Endothelial cell of umbilical vein (primary cell): ENCODE measurements around the gene BEAN1. TPM values are rescaled to one million over a fixed set of nuclear protein-coding genes. Genes with fewer than 3 reads are reported as not detected.

ENCODE experiments used
- BruUV-seq: library from RNA; stranded (reverse); fragments of 400-500 nt; replicated peaks from 2 replicates; lab custom pipeline; 2021; lab: Mats Ljungman, UMichigan
- CTCF ChIA-PET: fragments of 300-600, 350-600 bp; sonication (Branson Sonifier 250); formaldehyde crosslinking; loops from one replicate; lab custom pipeline; 2021; ENCODE audit warnings: antibody characterized with exemption, inconsistent platforms; lab: Charles Lee
- POLR2A ChIA-PET: fragments of 300-600, 350-600 bp; sonication (Branson Sonifier 250); formaldehyde crosslinking; loops from one replicate; lab custom pipeline; 2021; ENCODE audit warnings: antibody characterized with exemption, inconsistent platforms; lab: Charles Lee
- DNase-seq: peaks from one replicate; pipeline ENCODE4 v3.0.0-alpha.2; 2011; ENCODE audit warnings: low read depth, low spot score
- FAIRE-seq: peaks from 2 replicates; lab custom pipeline; 2011; peaks lifted over from hg19 to GRCh38; lab: Jason Lieb, UNC
- H2AFZ ChIP-seq: 2 replicates; pipeline ENCODE4 v1.6.0; 2012; ENCODE audit warnings: low read depth, low read length, control low read depth, inconsistent platforms
- H3K27ac ChIP-seq: 2 replicates; pipeline ENCODE4 v1.5.1; 2011; ENCODE audit warnings: low read depth, mild to moderate bottlenecking, control low read depth, low read length, moderate library complexity; ENCODE audit not compliant: insufficient read depth
- H3K27me3 ChIP-seq, 2 experiments: 2 replicates each; pipeline versions ENCODE4 v1.6.0 to v1.6.1; 2011; ENCODE audit warnings: low read length in 2 of 2, mixed read lengths in 1 of 2; ENCODE audit not compliant: control insufficient read depth in 2 of 2, insufficient read depth in 2 of 2
- H3K36me3 ChIP-seq, 2 experiments: 2 replicates in 1 of 2; 3 replicates in 1 of 2; pipeline ENCODE4 v1.5.1; 2011; ENCODE audit warnings: low read length in 2 of 2, mild to moderate bottlenecking in 1 of 2, moderate library complexity in 1 of 2; ENCODE audit not compliant: control insufficient read depth in 2 of 2, insufficient read depth in 2 of 2; ENCODE audit errors: extremely low read depth in 1 of 2
- H3K4me1 ChIP-seq: 3 replicates; pipeline ENCODE4 v1.5.1; 2011; ENCODE audit warnings: mild to moderate bottlenecking, low read length; ENCODE audit not compliant: control insufficient read depth, insufficient read depth; ENCODE audit errors: extremely low read depth
- H3K4me2 ChIP-seq: 2 replicates; pipeline ENCODE4 v1.6.1; 2011; ENCODE audit warnings: low read length, control low read depth, mixed read lengths; ENCODE audit not compliant: insufficient read depth
- H3K4me3 ChIP-seq, 3 experiments: fragments of 200-600 bp in 1 of 3; sonication (generic), shearing (Covaris generic) in 1 of 3; replicated peaks in 1 of 3; 2 replicates each; pipeline ENCODE4 v1.5.1; 2011 to 2016; ENCODE audit warnings: control low read depth in 3 of 3, low read length in 3 of 3, mild to moderate bottlenecking in 2 of 3, inconsistent platforms in 1 of 3, low read depth in 1 of 3, moderate library complexity in 1 of 3; ENCODE audit not compliant: insufficient read depth in 1 of 3
- H3K79me2 ChIP-seq: 2 replicates; pipeline ENCODE4 v1.6.0; 2012; ENCODE audit warnings: low read length, inconsistent platforms; ENCODE audit not compliant: control insufficient read depth, insufficient read depth
- H3K9ac ChIP-seq: replicated peaks from 2 replicates; pipeline ENCODE3; 2011; ENCODE audit warnings: low read length, control low read depth; ENCODE audit not compliant: insufficient read depth; ENCODE audit errors: extremely low read depth
- H3K9me1 ChIP-seq: replicated peaks from 3 replicates; pipeline ENCODE4 v1.6.0; 2011; ENCODE audit warnings: mild to moderate bottlenecking, low read length; ENCODE audit not compliant: control insufficient read depth, insufficient read depth; ENCODE audit errors: extremely low read depth
- H3K9me3 ChIP-seq: replicated peaks from 2 replicates; pipeline ENCODE4 v1.5.1; 2012; ENCODE audit warnings: low read length, inconsistent platforms; ENCODE audit not compliant: control insufficient read depth, insufficient read depth
- H4K20me1 ChIP-seq: replicated peaks from 2 replicates; pipeline ENCODE3; 2011; ENCODE audit warnings: mild to moderate bottlenecking, low read length; ENCODE audit not compliant: control insufficient read depth, insufficient read depth; ENCODE audit errors: extremely low read depth
- EZH2 ChIP-seq: IDR thresholded peaks from 2 replicates; pipeline ENCODE4 v1.6.1; 2012; ENCODE audit warnings: borderline replicate concordance, low read depth, mild to moderate bottlenecking, moderate library complexity, low read length, inconsistent platforms; ENCODE audit not compliant: severe bottlenecking
- FOS ChIP-seq: IDR thresholded peaks from 2 replicates; pipeline ENCODE4 v1.6.1; 2011; ENCODE audit warnings: mild to moderate bottlenecking, low read length, moderate library complexity, borderline replicate concordance; ENCODE audit not compliant: insufficient read depth
- GATA2 ChIP-seq: IDR thresholded peaks from 2 replicates; pipeline ENCODE4 v1.7.0; 2011; ENCODE audit warnings: low read depth, mild to moderate bottlenecking, moderate library complexity, mixed read lengths, low read length; ENCODE audit not compliant: insufficient read length, insufficient read depth
- JUN ChIP-seq: IDR thresholded peaks from 2 replicates; pipeline ENCODE4 v1.6.1; 2011; ENCODE audit warnings: borderline replicate concordance, low read depth; ENCODE audit not compliant: insufficient read length, insufficient read depth
- MYC ChIP-seq: IDR thresholded peaks from one replicate; pipeline ENCODE4 v1.6.1; 2011; ENCODE audit warnings: mild to moderate bottlenecking, low read depth, low read length
- POLR2A ChIP-seq: IDR thresholded peaks from 2 replicates; pipeline ENCODE4 v1.6.1; 2012; ENCODE audit warnings: low read depth, mild to moderate bottlenecking, control low read depth, low read length
- POLR2AphosphoS5 ChIP-seq: IDR thresholded peaks from 2 replicates; pipeline ENCODE4 v1.6.1; 2012; ENCODE audit warnings: low read depth, mild to moderate bottlenecking, control low read depth, low read length, moderate library complexity; ENCODE audit not compliant: insufficient read depth
- dilution Hi-C: fragments of 300-500 bp; cut with MboI; formaldehyde crosslinking; loops from one replicate; pipeline ENCODE4 v1.15.0; 2019; ENCODE audit warnings: low sequenced_read_pairs; ENCODE audit not compliant: extremely low pct_ligation_motif_present
- intact Hi-C: fragments of 100-400 bp; cut with micrococcal nuclease; formaldehyde crosslinking; loops from one replicate; pipeline ENCODE4 v1.10.0; 2022
- polyA plus RNA-seq, 4 experiments: library from polyadenylated mRNA; depleted of rRNA in 3 of 4; stranded (reverse) in 3 of 4; unstranded in 1 of 4; fragments of >200 nt; gene quantifications; 2 replicates each; pipeline versions ENCODE4 v1.2.1 to v1.2.3, GENCODE V29; 2011 to 2012; ENCODE audit warnings: missing spikeins in 1 of 4
- total RNA-seq: library from RNA; stranded (reverse); gene quantifications from 2 replicates; pipeline ENCODE4 v1.2.3, GENCODE V29; 2021
- TF ChIP-seq, protein P1 (sequence below): IDR thresholded peaks from 2 replicates; pipeline ENCODE4 v1.6.1; 2011; ENCODE audit not compliant: insufficient read depth, insufficient read length
- TF ChIP-seq, protein P2 (sequence below), 2 donors: IDR thresholded peaks; 1 replicate in 1 of 2; 2 replicates in 1 of 2; pipeline ENCODE4 v1.5.1; 2011; ENCODE audit warnings: low read length in 2 of 2, mild to moderate bottlenecking in 2 of 2, moderate library complexity in 2 of 2, control low read depth in 1 of 2, inconsistent platforms in 1 of 2, low read depth in 1 of 2; ENCODE audit not compliant: insufficient read depth in 1 of 2; ENCODE audit errors: extremely low read depth in 1 of 2

BEAN1 gene
- total and polyA plus RNA-seq, 2 donors (not counting 3 experiments of a cell fraction or from before 2014, with no cell fraction given): not detected

DNA sequence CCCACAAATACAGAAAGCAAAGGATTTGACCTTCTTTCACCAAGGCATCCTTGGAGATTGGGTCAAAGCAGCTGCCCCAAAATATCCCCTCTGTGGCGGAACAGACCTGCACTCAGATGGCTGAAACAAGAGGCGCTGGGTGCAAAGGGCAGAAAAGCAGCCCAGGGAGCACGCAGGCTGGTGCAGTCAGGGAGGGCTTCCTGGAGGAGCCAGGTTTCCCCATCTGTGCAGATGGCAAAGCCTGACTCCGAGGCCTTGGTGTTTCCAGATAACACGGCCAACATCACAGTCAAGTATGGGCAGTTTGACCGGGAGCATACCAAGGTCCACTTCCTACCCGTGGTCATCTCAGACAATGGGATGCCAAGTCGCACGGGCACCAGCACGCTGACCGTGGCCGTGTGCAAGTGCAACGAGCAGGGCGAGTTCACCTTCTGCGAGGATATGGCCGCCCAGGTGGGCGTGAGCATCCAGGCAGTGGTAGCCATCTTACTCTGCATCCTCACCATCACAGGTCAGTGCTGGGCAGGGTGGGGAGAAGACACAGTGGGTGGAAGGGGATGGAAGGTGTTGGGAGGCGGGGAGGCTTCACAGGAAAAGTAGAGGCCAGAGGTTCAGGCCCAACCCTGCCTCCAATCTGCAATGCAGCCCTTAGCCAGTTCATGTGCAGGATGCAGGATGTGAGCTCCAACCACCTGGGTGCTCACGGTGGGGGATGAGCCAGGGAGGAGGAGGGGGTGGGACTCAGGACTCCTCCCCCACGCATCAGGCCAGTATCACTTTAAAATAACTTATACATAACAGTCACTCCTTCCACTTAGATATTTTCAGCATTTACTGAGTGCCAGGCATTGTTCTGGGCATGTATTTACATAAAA is 26.4 kb upstream of the BEAN1 start:
- Histone ChIP-seq H3K9ac (no peak overlapping the region), H3K36me3 (peaks cover 63 to 66% of the 10 kb centered on the region in 2 experiments), H2AFZ (no peak overlapping the region), H3K27me3 (no peaks in the 10 kb centered on the region), H3K27ac (no peak overlapping the region), H3K4me1 (peaks cover under 1% of the 10 kb centered on the region), H3K9me1 (no peaks in the 10 kb centered on the region), H3K79me2 (peaks cover 19% of the 10 kb centered on the region), H3K9me3 (no peaks in the 10 kb centered on the region), H3K4me2 (no peak overlapping the region), H4K20me1 (no peaks in the 10 kb centered on the region), H3K4me3 (no peak overlapping the region)
- DNase-seq: no peak
- no TSS peak for BruUV-seq
- no peak for FAIRE-seq
- POLR2A ChIA-PET: no interaction called here
- intact Hi-C loops: no loop called here
- dilution Hi-C loops: no loop called here
- CTCF ChIA-PET: no interaction called here
- TF ChIP-seq, protein P1, sequence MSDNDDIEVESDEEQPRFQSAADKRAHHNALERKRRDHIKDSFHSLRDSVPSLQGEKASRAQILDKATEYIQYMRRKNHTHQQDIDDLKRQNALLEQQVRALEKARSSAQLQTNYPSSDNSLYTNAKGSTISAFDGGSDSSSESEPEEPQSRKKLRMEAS: no peak
- TF ChIP-seq, protein P2, sequence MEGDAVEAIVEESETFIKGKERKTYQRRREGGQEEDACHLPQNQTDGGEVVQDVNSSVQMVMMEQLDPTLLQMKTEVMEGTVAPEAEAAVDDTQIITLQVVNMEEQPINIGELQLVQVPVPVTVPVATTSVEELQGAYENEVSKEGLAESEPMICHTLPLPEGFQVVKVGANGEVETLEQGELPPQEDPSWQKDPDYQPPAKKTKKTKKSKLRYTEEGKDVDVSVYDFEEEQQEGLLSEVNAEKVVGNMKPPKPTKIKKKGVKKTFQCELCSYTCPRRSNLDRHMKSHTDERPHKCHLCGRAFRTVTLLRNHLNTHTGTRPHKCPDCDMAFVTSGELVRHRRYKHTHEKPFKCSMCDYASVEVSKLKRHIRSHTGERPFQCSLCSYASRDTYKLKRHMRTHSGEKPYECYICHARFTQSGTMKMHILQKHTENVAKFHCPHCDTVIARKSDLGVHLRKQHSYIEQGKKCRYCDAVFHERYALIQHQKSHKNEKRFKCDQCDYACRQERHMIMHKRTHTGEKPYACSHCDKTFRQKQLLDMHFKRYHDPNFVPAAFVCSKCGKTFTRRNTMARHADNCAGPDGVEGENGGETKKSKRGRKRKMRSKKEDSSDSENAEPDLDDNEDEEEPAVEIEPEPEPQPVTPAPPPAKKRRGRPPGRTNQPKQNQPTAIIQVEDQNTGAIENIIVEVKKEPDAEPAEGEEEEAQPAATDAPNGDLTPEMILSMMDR (IDR thresholded peaks at IDR 0.05; ENCODE audit: extremely low read depth in 1 of 2, insufficient read depth in 1 of 2, low read depth in 1 of 2, low read length in 2 of 2): no peak
- no peak for TF ChIP-seq JUN
- peak; percentile 54 for TF ChIP-seq POLR2AphosphoS5
- TF ChIP-seq POLR2A: peak; percentile 30
- TF ChIP-seq GATA2: no peak
- TF ChIP-seq FOS: no peak
- TF ChIP-seq EZH2: no peak
- TF ChIP-seq MYC: no peak
